Medulla oblongata (tissue), 1 donor: ENCODE results near the gene MMP24OS.
"Not testable (repeated sequence)": the region's sequence is repeated elsewhere in the genome, so short reads cannot be mapped to it uniquely, and the experiment has no call there.

Experiments
- DNase-seq: peaks from one replicate; pipeline ENCODE4 v3.0.0-alpha.2; 2015; ENCODE audit errors: extremely low spot score

Gene MMP24OS

DNA sequence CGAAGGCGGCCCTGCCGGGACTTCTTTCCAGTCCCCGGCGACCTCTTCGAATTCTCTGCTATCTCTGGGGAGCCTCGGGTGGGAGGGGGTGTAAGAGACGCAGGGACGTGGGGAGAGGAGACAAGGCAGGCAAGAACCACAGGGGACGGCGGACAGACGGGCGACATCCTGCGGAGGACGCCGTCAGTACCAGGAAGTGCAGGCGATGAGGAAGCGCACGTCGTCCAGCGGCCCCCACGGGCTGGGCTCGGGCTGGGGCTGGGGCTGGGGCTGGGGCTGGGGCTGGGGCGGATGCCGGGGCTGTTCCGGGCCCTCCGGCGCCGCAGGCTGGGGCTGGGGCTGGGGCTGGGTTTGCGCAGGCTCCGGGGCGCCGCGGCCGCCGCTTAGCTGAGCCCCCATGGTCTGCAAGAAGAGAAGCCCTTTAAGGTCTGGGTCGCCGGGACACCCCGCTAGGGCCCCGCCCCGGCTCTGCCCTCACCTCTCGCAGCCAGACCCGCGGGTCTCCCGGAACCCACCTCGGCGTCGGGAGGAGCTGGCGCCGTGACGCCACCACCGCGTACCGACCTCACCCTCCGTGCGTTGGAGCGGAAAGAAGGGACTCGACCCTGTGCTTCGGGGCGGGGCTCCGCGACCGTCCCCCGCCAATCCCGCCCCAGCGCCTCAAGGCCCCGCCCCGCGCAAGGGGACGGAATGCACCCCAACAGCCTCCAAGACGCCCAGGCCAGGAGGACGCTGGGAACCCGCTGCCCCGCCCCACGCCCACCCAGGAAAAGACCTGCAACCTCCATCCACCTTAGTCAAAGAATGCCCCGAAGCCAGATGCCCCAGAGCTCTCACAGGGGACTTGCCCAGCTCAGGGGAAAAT, at the start of gene MMP24OS:
TSS of gene MMP24OS (minus strand) at position 592 of the 865 bp plus-strand sequence. CDS start at position 399, 193 bp downstream.
- peak; percentile 90 for DNase-seq

DNA sequence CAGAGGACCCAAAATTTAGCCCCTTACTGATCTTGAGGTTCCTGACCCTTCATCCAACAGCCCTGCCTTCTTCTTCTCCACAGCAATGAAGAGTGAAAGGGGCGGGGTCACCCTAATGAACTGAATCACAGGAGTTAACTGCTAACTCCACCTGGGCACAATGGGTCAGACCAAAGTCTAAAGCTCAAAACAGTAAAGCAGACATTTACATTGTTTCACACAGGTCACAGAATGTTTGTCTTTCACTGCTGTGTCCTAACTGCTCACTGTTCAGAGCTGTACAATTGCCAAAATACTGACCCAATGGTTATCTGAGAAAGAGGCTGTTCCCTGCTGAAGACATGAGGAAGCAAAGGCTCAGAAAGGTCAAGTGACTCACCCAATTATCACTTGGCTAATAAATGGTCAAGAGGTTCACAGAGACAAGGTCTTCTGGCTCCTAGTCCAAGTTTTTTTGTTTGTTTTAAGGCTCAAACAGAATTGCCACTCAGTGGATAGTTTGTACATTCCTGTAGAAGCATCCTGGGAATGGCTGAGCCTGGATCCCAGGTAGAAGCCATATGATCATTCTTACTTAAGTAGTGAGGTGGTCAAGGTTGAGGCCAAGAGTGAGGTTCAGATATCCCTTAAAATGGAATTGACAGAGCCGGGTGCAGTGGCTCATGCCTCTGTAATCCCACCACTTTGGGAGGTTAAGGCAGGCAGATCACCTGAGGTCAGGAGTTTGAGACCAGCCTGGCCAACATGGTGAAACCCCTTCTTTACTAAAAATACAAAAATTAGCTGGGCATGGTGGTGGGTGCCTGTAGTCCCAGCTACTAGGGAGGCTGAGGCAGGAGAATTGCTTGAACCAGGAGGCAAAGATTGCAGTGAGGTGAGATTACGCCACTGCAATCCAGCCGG, 49.4 kb upstream of the MMP24OS start:
- no peak for DNase-seq

DNA sequence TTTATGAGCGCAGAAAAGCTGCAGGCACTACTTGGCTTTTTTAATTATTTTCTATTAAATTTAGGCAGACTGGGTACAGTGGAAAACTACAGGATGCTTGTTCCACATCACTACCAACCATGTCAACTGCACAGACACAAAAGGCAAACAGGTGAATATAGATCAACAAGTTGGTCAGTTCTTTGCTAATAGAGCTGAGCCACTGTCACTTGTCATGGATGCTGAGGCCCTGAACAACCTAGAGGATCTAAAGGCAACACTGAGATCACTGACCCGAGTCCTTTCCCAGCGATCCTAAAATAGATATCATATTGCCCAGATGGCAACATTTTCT, 48.8 kb upstream of the MMP24OS start:
- DNase-seq: no peak

DNA sequence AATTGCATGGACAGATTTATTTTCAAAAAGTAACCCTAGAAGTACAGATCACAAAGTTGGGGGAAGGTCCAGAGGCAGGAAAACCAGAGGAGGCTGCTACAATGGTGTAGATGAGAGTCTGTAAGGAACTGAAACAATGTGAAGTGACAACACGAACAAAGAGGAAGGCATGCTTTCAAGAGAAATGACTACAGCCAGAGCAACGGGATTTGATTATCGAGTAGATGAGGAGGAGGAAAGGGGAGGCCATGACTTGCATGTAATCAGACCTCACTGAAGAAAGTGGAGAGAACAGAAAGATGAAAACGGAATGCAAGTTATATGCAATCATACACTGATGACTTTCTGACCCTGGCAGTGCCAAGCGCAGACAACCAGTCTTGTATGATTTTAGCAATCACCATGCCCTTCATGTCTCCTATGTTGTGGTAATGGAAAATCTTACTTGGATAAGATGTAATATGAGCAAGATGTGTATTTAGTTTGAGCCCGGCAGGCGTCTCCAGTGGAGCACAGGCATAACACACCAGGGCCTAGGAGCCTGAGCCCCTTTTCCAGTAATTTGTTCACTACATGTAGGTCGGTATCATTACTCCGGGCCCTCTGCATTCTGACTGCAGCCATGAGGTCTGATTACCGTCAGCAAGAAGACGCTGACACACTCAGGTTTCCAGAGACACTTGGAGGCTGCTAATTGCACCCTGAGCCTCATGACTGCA, 48.3 kb upstream of the MMP24OS start:
- peak; percentile 29 for DNase-seq

DNA sequence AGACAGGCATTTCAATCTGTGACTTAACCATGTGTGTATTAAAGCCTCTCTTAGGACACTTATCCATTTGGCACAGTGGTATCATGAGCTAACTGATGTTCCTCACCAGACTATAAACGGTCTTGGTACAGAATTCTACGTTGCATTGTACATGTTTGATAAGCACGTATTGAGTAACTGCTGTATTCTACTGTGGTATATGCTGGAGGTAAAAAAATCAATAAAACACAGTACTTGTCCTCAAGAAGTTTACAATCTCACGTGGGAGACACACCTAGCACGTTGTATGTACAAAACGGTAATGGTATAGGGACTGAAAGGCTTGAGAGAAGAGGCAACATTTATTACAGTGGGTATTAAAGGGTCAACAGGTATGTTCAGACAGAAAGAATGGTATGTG, 47.5 kb upstream of the MMP24OS start:
- no peak for DNase-seq

DNA sequence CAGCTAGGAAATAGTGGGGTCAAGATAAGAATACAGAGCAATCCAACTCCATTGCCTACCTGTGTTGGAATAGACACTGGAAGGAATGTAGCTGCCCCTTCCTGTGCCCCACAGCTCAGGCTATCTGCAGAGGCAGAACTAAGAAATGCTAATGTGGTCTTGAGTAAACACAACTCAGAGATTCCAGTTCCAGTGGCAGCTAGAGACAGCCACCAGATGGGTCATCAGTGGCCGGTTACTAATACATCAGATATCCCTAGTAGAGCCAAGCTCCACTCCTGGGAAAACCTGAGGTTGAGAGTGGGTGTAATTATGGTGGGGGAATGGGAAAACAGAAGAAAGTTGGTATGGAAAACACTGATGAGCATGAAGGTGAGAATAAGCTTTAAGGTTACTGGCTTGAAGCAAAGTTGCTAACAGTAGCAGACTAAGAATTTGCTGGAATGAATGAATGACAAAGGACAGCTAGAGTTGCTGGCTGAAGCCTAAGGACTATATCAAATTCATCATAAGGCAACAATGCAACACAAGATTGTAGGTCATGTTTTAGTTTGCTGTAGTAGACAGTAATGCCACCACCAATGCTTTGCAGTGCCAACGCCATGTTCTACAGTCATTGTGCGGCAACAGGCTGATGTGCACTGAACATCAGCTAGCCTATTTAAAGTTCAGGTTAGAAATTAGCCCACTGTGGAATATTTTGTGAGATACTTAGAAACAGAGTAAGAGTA, 42.6 kb upstream of the MMP24OS start:
- no peak for DNase-seq

DNA sequence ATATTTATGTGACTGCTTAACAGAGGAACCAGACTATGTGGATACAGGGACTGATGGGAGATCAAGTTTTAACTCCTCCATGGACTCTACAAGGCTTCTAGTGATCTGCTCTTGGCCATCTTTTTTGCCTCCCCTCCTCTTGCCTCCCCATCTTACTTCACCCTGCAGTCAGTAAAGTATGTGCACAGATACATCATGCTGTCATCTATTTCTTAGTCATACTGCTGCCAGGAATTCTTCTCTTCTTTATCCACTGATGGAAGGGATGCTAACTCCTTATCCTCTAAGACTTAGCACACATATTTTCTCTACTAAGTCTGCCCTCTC, 41.9 kb upstream of the MMP24OS start:
- no peak for DNase-seq

DNA sequence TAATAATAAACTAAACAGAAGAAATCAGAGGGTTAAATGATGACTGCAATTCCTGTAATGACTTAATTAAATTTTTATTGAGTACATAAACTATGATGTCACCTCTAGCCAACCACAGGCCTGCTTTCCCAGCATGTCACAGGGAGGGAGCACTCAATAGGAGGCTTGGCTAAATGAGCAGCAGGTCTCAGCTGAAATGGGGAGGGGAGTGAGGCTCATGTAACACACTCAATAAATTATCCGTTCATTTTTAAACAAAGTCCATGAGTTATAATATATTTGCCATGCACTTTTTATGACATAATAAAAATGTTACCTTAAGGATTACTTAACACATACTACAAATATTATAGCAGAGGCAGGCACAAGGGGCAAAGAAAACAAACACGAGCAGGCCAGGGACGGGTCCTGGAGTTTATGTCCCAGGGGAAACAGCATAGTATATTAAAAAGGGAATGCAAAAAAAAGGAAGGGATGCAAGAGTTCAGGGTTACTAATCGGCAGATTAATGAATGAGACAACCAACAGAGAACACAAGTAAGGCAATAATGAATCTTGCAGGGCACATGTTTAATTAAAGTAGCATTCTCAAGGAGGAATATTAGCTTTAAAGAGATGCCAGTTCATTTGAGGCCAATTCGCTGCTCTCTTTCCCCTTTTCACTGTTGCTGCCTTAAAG, 41.4 kb upstream of the MMP24OS start:
- no peak for DNase-seq

DNA sequence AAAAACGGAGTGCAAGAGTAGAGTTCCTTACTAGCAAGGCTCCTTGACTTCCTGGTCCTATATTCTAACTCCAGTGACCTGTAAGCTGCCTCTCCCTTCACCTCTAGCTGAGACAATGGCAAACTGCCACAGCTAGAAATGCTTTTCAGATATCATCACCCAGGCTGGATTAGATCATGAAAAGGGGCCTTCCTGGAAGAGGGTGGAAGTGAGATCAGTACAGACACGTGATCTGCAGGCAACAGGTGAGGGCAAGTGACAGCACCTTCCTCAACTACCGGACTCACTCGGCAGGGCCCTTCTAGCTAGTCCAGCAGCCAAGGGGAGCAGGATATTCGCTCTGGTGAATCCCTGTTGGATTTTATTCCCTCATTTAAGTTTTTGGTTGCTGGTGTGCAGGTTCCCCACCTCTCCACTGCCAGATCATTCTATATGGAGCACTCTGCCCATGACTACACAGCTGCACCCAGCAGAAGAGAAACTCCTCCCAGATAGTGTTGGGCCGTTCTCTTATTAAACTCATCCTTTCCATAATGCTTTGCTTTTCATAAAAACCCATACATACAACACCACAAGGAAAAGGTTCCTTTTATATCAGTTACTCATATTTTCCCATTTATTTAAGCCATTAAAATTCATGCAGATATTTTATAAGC, 40.7 kb upstream of the MMP24OS start:
- no peak for DNase-seq

DNA sequence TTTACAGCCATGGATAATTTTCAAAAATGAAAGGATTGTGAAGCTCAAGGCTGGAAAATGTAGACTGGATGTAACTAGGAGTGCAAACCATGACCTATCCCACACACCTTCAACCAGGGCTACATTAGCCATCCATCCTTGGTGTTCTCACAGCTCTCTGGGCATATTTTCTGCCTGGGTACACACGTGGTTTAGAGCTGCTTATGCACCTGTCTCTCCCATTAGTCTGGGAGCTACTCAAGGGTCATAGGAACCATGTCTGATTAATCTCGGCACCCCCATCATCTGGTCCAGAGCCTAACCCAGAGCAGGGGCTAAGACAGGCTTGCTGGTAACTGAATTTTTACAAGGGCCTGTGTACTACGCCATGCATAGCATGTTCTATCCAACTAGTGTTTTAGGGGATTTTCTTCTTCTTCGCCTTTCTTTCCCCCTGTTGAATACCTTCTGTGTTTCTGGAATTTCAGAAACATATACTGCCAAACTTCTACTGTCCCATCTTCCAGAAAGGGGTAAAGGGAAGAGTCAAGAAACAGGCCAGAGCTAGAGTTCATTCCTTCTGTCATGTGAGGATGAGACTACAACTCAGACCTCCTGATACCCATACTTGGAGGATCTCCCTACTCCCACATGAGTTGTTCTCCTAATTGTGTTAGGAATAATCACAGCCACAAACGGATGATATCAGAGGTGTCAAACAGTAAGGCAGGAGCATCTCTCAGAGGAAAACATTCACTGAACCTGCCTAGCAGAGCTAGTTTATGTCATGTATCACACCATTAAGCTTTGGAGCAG, 39.7 kb upstream of the MMP24OS start:
- no peak for DNase-seq

DNA sequence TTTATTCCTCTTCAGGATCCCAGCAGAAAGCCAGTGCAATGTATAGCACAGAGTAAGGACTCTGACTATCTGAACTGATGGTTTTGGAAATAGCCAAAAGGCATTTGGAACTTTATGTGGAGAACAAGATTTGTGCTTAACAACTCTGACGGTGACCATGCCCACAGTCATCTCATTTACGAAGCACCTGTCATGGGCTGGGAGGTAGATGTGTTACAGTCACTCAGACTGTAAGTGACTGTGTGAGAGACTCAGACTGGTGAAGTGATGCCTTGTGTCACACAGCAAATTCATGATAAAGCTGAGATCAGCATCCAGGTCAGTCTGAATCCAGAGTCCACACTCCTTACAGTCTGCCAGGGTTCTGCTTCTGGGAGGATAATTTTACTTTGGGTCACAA, 38.2 kb upstream of the MMP24OS start:
- DNase-seq: no peak

DNA sequence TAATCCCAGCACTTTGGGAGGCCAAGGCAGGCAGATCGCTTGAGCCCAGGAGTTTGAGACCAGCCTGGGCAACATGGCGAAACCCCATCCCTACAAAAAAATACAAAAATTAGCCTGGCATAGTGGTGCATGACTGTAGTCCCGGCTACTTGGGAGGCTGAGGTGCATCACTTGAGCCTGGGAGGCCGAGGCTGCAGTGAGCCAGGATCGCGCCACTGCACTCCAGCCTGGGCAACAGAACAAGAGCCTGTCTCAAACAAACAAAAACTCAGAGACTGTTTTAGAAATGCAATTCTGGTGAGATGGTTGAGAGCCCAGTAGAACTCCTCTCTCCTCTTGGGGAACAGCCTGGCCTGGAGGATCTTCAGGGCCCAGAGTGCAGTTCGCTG, 37.7 kb upstream of the MMP24OS start:
- not testable (repeated sequence) for DNase-seq

DNA sequence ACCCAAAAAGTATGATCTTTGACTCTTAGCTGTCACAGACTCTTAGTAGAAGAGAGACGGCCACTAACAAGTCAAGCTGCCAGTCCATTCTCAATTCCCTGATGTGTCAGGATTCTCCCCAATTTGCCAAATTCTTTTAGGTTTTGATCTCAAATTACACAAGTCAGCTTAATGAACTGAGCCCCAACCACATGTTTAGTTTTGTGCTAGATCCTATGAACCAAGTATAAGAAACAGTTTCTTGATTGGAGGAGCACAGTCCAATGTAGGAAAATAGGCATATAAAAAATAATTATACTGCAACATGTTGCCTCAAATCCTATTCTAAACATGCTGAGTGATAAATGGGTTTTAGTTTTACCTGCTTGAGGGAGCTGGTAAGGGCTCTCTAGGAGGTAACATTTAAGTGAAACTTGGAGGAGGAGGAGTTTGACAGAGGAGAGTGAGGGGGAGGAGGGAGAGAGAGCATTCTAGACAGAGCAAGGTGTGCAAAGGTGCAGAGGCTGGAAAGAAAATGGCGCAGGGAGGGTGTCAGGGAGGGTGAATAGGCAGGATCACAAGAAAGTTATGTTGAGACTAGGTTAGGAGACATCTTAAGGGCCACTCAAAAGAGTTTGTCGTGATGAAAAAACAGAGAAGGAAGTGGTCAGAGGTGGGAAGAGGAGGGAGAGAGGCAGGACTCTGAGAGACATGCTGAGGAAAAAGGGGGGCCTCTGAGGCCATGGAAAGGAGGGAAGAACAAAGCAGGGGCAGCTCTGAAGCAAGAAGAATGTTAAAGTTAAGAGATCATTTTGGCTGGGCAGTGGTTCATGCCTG, 37.1 kb upstream of the MMP24OS start:
- no peak for DNase-seq

DNA sequence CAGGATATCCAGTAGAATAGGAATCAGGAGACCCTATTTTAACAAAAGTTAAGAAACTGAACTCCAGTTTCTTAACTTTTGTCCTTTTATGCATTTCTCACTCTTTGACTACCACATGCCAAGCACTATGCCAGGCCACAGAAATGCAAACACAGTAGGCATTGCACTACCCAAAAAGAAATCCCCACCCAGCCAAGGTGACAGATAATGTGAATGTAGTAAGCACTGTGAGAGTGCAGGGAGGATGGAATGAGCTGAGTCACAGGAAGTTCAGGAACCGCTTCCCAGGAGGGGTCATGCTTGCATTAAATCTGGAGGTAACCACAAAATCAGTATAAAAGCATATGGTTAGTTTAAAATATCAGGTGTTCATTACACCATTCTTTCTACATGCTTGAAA, 34.4 kb upstream of the MMP24OS start:
- no peak for DNase-seq

DNA sequence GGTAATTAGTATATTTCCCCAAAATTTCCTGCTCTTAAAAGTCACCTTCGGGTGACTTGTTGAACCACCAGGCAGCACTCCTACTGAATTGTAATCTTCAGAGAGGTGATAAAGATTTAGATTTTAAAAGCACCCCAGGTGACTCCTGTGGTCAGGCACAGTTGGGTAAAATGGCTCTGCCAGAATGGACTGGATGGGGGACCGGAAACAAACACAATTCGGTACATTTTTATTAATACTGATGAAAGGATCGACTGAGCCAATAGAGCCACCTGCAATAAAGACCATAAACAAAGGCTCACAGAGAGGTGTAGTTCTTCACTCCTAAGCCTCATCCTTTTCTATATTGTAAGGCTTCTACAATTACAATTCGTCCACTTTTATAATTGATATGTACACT, 33.9 kb upstream of the MMP24OS start:
- no peak for DNase-seq

DNA sequence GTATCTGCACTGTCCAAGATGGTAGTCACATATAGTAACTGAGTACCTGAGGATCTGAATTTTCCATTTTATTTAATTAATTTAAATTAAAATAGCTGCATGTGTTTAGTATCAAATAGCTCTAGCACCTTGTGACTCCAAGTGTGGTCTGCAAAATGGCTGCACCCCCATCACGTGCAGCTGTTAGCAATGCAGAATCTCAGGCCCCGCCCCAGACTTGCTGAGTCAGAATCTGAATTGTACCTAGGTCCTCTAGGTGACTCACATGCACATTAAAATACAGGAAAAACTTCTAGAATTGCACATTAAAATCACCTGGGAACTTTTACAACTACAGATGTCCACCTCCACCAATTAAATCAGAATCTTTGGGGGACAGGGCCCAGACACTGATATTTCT, 33.5 kb upstream of the MMP24OS start:
- DNase-seq: no peak

DNA sequence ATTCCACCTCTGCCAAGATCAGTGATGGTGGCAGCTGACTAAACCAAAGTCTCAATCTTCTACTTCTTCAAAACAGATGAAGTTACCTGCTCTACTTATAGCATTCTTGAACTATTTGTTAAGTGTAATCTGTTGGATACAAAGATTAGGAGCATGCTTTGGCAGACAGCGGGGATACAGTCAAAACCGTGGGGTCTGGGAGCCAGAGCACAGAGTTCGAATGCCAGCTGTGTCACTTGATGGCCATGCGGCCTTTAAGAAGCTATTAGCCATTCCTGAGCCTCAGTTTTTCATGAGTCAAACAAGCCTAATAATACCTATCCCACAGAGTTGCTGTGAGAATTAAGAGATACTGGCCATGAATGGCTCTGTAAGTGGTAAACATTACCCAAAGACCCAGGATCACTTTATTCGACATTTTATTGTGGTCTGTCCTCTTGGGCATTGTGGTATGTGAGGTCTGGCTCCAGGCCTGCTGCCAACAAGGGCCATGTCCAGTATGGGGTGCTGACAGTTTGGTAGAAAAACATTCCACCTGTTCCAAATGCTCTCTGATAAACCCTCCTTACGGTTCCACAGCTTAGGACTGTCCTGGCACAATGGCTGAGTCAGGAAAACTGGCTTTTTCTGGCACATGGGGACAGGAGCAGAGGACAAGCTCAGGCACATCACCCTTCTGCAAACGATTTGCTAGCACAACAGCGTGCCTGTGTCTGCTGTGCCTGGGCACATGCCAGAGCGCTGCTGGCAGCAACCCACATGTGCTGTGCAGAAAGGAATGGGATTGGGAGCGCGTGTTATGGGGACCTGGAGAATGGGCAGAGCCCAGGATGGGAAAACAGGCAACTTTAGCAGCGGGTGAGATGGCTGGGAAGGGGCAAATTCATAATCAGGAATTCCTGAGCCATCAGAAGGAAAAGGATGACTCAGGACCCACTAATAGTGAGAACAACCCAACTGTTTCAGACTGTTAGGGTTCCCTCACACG, 30.0 kb upstream of the MMP24OS start:
- peak; percentile 65 for DNase-seq
